ENCODE results near the gene IL3.

DNA sequence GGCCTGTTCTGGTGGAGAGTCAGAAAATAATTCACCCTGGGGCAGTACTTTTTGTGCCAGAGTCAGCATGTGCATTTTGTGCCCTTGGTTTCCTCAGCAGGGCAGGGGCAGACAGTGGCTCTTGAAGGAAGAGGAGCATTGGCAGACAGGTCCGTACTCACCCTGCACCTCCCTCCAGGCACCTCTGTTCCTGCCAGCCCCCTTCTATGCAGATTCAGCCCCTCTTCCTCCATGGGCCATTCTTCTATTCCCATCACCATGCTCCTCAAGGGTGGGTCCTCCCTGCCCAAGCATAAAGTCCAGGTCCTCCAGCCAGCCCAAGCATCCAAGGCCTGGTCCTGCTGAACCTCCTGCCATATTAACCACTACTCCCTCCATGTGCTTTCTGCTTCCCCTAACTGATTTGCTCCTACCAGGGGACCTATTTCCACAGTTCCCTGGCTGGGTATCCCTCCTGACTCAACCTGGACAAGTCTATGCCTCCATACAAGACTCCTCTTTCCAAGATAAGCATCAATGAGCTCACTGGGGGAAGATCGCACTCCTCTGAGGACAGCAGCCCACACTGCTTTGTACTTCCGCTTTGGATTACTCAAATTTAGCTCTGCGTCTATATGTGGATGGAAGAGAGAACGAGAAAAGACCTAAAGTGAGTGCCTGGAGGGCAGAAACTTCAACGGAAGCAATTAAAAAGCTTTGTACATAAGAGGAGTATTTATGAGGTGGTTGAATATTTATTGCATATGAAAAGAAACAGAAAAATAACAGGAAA lies 39.7 kb upstream of the IL3 start:
- TF ChIP-seq ARNTL (CRISPR knock-in tag; IDR thresholded peaks at IDR 0.05; ENCODE audit: borderline replicate concordance, low read depth) (no peak), OSR1 (CRISPR knock-in tag; IDR thresholded peaks at IDR 0.05) (no peak), TCF4 (CRISPR knock-in tag; IDR thresholded peaks at IDR 0.05; ENCODE audit: borderline replicate concordance) (no peak)
- TF ChIP-seq, protein P1, sequence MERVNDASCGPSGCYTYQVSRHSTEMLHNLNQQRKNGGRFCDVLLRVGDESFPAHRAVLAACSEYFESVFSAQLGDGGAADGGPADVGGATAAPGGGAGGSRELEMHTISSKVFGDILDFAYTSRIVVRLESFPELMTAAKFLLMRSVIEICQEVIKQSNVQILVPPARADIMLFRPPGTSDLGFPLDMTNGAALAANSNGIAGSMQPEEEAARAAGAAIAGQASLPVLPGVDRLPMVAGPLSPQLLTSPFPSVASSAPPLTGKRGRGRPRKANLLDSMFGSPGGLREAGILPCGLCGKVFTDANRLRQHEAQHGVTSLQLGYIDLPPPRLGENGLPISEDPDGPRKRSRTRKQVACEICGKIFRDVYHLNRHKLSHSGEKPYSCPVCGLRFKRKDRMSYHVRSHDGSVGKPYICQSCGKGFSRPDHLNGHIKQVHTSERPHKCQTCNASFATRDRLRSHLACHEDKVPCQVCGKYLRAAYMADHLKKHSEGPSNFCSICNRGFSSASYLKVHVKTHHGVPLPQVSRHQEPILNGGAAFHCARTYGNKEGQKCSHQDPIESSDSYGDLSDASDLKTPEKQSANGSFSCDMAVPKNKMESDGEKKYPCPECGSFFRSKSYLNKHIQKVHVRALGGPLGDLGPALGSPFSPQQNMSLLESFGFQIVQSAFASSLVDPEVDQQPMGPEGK (CRISPR knock-in tag; IDR thresholded peaks at IDR 0.05; ENCODE audit: borderline replicate concordance), result no peak
